OCI-LY7 (cell line): ENCODE measurements around the gene CPT1A. TPM values are rescaled to one million over a fixed set of nuclear protein-coding genes. Genes with fewer than 3 reads are reported as not detected.

ENCODE experiments used
- BruUV-seq: library from RNA; stranded (reverse); fragments of 400-500 nt; replicated peaks from 2 replicates; lab custom pipeline; 2021; lab: Mats Ljungman, UMichigan
- CTCF ChIA-PET: fragments of 300-600 bp; sonication (Branson Sonifier 250); formaldehyde crosslinking; loops from one replicate; lab custom pipeline; 2022; ENCODE audit warnings: antibody characterized with exemption; ENCODE audit not compliant: unreplicated experiment; lab: Charles Lee
- POLR2A ChIA-PET: fragments of 300-600 bp; sonication (Branson Sonifier 250); formaldehyde crosslinking; loops from one replicate; lab custom pipeline; 2022; ENCODE audit warnings: antibody characterized with exemption; lab: Charles Lee
- DNase-seq: peaks from one replicate; pipeline ENCODE4 v3.0.0-alpha.2; 2015; ENCODE audit warnings: low spot score
- H2AFZ ChIP-seq: fragments of 200-600 bp; sonication (generic), shearing (Covaris generic); 2 replicates; pipeline ENCODE4 v1.6.1; 2014; ENCODE audit warnings: mild to moderate bottlenecking, antibody characterized with exemption, low read length, moderate library complexity
- H3K27ac ChIP-seq: fragments of 200-600 bp; sonication (generic); 2 replicates; pipeline ENCODE4 v1.5.1; 2014; ENCODE audit warnings: mixed run types, low read depth, mild to moderate bottlenecking, moderate library complexity, low read length, inconsistent platforms; ENCODE audit not compliant: poor library complexity, severe bottlenecking
- H3K36me3 ChIP-seq: fragments of 200-600 bp; sonication (generic); 2 replicates; pipeline ENCODE4 v1.6.1; 2014; ENCODE audit warnings: mild to moderate bottlenecking, antibody characterized with exemption, low read length, moderate library complexity, mixed read lengths; ENCODE audit not compliant: insufficient read depth
- H3K4me1 ChIP-seq: fragments of 200-600 bp; sonication (generic); 2 replicates; pipeline ENCODE4 v1.5.1; 2014; ENCODE audit warnings: mild to moderate bottlenecking, low read length; ENCODE audit not compliant: insufficient read depth, poor library complexity, severe bottlenecking
- H3K4me2 ChIP-seq: fragments of 200-600 bp; sonication (generic); 2 replicates; pipeline ENCODE4 v1.6.1; 2014; ENCODE audit warnings: mild to moderate bottlenecking, low read length
- H3K4me3 ChIP-seq: fragments of 200-600 bp; sonication (generic); 2 replicates; pipeline ENCODE4 v1.5.1; 2014; ENCODE audit warnings: mild to moderate bottlenecking, low read depth, low read length; ENCODE audit not compliant: poor library complexity, severe bottlenecking
- H3K79me2 ChIP-seq: fragments of 200-600 bp; sonication (generic); 2 replicates; pipeline ENCODE4 v1.6.1; 2016; ENCODE audit warnings: low read depth, mild to moderate bottlenecking, low read length, moderate library complexity, mixed read lengths; ENCODE audit not compliant: insufficient read depth
- H3K9me2 ChIP-seq: fragments of 200-600 bp; sonication (generic); 2 replicates; pipeline ENCODE4 v1.6.1; 2016; ENCODE audit warnings: mild to moderate bottlenecking, low read length, mixed read lengths; ENCODE audit not compliant: insufficient read depth
- H3K9me3 ChIP-seq: fragments of 200-600 bp; sonication (generic); 2 replicates; pipeline ENCODE4 v1.6.1; 2014; ENCODE audit warnings: mild to moderate bottlenecking, mixed run types, low read length, mixed read lengths
- H4K20me1 ChIP-seq: fragments of 200-600 bp; sonication (generic); 2 replicates; pipeline ENCODE4 v1.6.1; 2014; ENCODE audit warnings: mild to moderate bottlenecking, antibody characterized with exemption, low read length, moderate library complexity, mixed read lengths; ENCODE audit not compliant: insufficient read depth
- CTCF ChIP-seq: fragments of 200-600 bp; sonication (generic); conservative IDR thresholded peaks from 2 replicates; pipeline ENCODE4 v1.5.1; 2014; ENCODE audit warnings: mild to moderate bottlenecking, antibody characterized with exemption, low read length, moderate library complexity, mixed read lengths
- EZH2phosphoT487 ChIP-seq: fragments of 200-600 bp; sonication (generic); IDR thresholded peaks from 2 replicates; pipeline ENCODE4 v1.6.1; 2018; ENCODE audit warnings: low read depth, borderline replicate concordance, mild to moderate bottlenecking, mixed run types, antibody characterized with exemption, low read length, moderate library complexity, mixed read lengths
- intact Hi-C: fragments of 100-400 bp; cut with micrococcal nuclease; formaldehyde crosslinking; loops from one replicate; pipeline ENCODE4 v1.10.0; 2022; ENCODE audit not compliant: unreplicated experiment
- total RNA-seq, 2 experiments: library from RNA; depleted of rRNA in 1 of 2; stranded (reverse); fragments of >200 nt in 1 of 2; shearing (Covaris generic) in 1 of 2; gene quantifications; 2 replicates each; pipeline ENCODE4 v1.2.3, GENCODE V29; 2014 to 2022

Gene CPT1A
- total RNA-seq, 2 experiments from 2014 or later: 7.0 to 17.2 TPM

GRCh38 chr11:68872216-68873003 is 30.7 kb upstream of the CPT1A start:
- DNase-seq: no peak
- BruUV-seq: no TSS peak
- Histone ChIP-seq H3K9me3 (no peaks in the 10 kb centered on the region), H4K20me1 (no peaks in the 10 kb centered on the region), H3K4me1 (no peaks in the 10 kb centered on the region), H3K4me2 (no peak overlapping the region), H3K36me3 (no peaks in the 10 kb centered on the region), H3K4me3 (no peak overlapping the region), H3K79me2 (no peaks in the 10 kb centered on the region), H2AFZ (no peak overlapping the region), H3K9me2 (no peaks in the 10 kb centered on the region), H3K27ac (no peak overlapping the region)
- no peak for TF ChIP-seq EZH2phosphoT487
- TF ChIP-seq CTCF: no peak
- POLR2A ChIA-PET: interaction anchor here (0.6 kb wide), 1 partner anchor 9 kb away, joined by 3 read pairs; no protein-coding TSS in a partner anchor
- intact Hi-C loops: no loop called here
- CTCF ChIA-PET: no interaction called here

- no peak overlapping the region for H3K27ac ChIP-seq
- TF ChIP-seq CTCF: no peak
- TF ChIP-seq EZH2phosphoT487: no peak
- H2AFZ ChIP-seq: no peak overlapping the region
- no peaks in the 10 kb centered on the region for H3K9me3 ChIP-seq
- no peak overlapping the region for H3K4me2 ChIP-seq
- H3K36me3 ChIP-seq: no peaks in the 10 kb centered on the region
- intact Hi-C loops: no loop called here
- ChIA-PET CTCF (no interaction called here), POLR2A (no interaction called here)
- DNase-seq: no peak
- H3K79me2 ChIP-seq: no peaks in the 10 kb centered on the region
- BruUV-seq: no TSS peak
- no peaks in the 10 kb centered on the region for H4K20me1 ChIP-seq
- H3K4me1 ChIP-seq: no peaks in the 10 kb centered on the region
- H3K4me3 ChIP-seq: no peak overlapping the region
- no peaks in the 10 kb centered on the region for H3K9me2 ChIP-seq
Observed at GRCh38 chr11:68870470-68870869, 28.8 kb upstream of the CPT1A start.

GRCh38 chr11:68868221-68868835 is 26.6 kb upstream of the CPT1A start:
- Histone ChIP-seq H3K4me1 (no peaks in the 10 kb centered on the region), H3K36me3 (no peaks in the 10 kb centered on the region), H2AFZ (no peak overlapping the region), H3K4me3 (no peak overlapping the region), H3K4me2 (no peak overlapping the region), H3K79me2 (no peaks in the 10 kb centered on the region), H3K27ac (no peak overlapping the region), H3K9me3 (0 out of 2 replicates have a peak, but pooled peaks cover 8% of the 10 kb centered on the region), H3K9me2 (no peaks in the 10 kb centered on the region), H4K20me1 (no peaks in the 10 kb centered on the region)
- ChIA-PET POLR2A (no interaction called here), CTCF (no interaction called here)
- intact Hi-C loops: no loop called here
- no TSS peak for BruUV-seq
- DNase-seq: no peak
- TF ChIP-seq CTCF: no peak
